Aorta (tissue), 5 donors: ENCODE data around the gene TRRAP. TPM values are rescaled to one million over a fixed set of nuclear protein-coding genes. Genes with fewer than 3 reads are reported as not detected.
A peak's percentile ranks its signal among the peaks of the same experiment; 100 is the strongest.

Source experiments
- ATAC-seq: fragments of 200-7000 bp; cut with Tn5 transposase; one replicate; pipeline ENCODE4 v1.9.1; 2022; ENCODE audit warnings: moderate library complexity; ENCODE audit not compliant: low FRiP score
- DNase-seq, 2 donors: peaks; one replicate each; pipeline ENCODE4 v3.0.0-alpha.2; 2020
- H3K27ac ChIP-seq, 2 donors: one replicate each; pipeline ENCODE4 v1.5.1; 2013; ENCODE audit warnings: low read length in 2 of 2, mild to moderate bottlenecking in 2 of 2, moderate library complexity in 2 of 2, control low read depth in 1 of 2, inconsistent platforms in 1 of 2, low read depth in 1 of 2
- H3K27me3 ChIP-seq, 2 donors: one replicate each; pipeline ENCODE4 v1.6.1; 2013; ENCODE audit warnings: control low read depth in 1 of 2, low read length in 1 of 2, mild to moderate bottlenecking in 1 of 2, moderate library complexity in 1 of 2; ENCODE audit not compliant: insufficient read depth in 2 of 2, control insufficient read depth in 1 of 2
- H3K36me3 ChIP-seq, 2 donors: one replicate each; pipeline ENCODE4 v1.6.1; 2013; ENCODE audit warnings: control low read depth in 1 of 2, low read length in 1 of 2, mild to moderate bottlenecking in 1 of 2; ENCODE audit not compliant: insufficient read depth in 2 of 2, control insufficient read depth in 1 of 2
- H3K4me1 ChIP-seq, 2 donors: one replicate each; pipeline ENCODE4 v1.6.1; 2013; ENCODE audit warnings: low read length in 2 of 2, control low read depth in 1 of 2, mild to moderate bottlenecking in 1 of 2, moderate library complexity in 1 of 2; ENCODE audit not compliant: insufficient read depth in 2 of 2, control insufficient read depth in 1 of 2
- H3K4me3 ChIP-seq, 2 donors: one replicate each; pipeline ENCODE4 v1.5.1; 2013; ENCODE audit warnings: low read length in 2 of 2, control low read depth in 1 of 2, mild to moderate bottlenecking in 1 of 2
- H3K9me3 ChIP-seq: one replicate; pipeline ENCODE4 v1.6.1; 2013; ENCODE audit warnings: mild to moderate bottlenecking, low read length; ENCODE audit not compliant: control insufficient read depth
- WGBS, 2 donors: extraction: QIAGEN DNeasy Blood & Tissue Kit; methylation state at CpG; one replicate each; pipeline ENCODE4 v1.1.7; 2013; 5-methylcytosine and 5-hydroxymethylcytosine counted together
- intact Hi-C, 2 donors: fragments of 100-400 bp; cut with DNase I; formaldehyde crosslinking; loops; one replicate each; pipeline versions ENCODE4 v1.14.2 to v1.15.0; 2022
- polyA plus RNA-seq, 2 donors: library from polyadenylated mRNA; stranded (reverse); fragments of 200-250 nt; gene quantifications; one replicate each; pipeline ENCODE4 v1.2.3, GENCODE V29; 2013
- total RNA-seq, 2 donors: library from RNA; stranded (reverse); fragmentation: NEBNext Ultra II Directional; extraction: Animal tissue kit (Norgen Biotek cat#: 25700); gene quantifications; one replicate each; pipeline ENCODE4 v1.2.1, GENCODE V29; 2021
- donor health status: healthy with polysubstance abuse.
- donor health status: Bipolar disorder and iron deficiency.
- donor health status: DM: no; HTN: no; CAD: no.
- donor health status: DM: no; HTN: no; CAD: no.
- donor health status: DM: yes; HTN: yes; CAD: no.

Gene TRRAP
- total and polyA plus RNA-seq, 4 donors, result 2.4 to 41.9 (median 23.2) TPM

GRCh38 chr7:99021941-99022560 is 143.7 kb downstream of the TRRAP start:
- DNase-seq (peak in 1 of 2 donors; percentile 26), ATAC-seq (no peak)
- no peak overlapping the region for H3K4me3 ChIP-seq
- H3K9me3 ChIP-seq, result no peaks in the 10 kb centered on the region
- intact Hi-C loops, result no loop called here
- peaks cover 0 to 4% of the 10 kb centered on the region in 2 donors for H3K4me1 ChIP-seq
- no peak overlapping the region for H3K27ac ChIP-seq
- H3K27me3 ChIP-seq, result no peaks in the 10 kb centered on the region
- H3K36me3 ChIP-seq, result no peaks in the 10 kb centered on the region
- WGBS, 2 donors, result 69 to 71% methylated on average over 3 of the region's 3 CpGs

DNA sequence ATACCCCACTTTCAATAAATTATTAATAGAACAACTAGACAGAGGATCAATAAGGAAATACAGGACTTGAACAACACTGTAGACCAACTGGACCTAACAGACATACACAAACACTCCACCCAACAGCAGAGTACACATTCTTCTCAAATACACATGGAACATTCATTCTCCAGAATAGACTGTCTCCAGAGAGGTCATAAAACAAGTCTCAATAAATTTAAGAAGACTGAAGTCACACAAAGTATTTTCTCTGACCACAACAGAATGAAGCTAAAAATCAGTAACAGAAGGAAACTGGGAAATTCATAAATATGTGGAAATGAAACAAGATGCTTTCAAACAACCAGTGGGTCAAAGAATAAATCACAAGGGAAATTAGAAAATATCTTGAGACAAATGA is 145.7 kb downstream of the TRRAP start:
- Histone ChIP-seq H3K4me3 (no peak overlapping the region), H3K36me3 (peaks cover 0 to 2% of the 10 kb centered on the region in 2 donors), H3K4me1 (peaks cover 0 to 4% of the 10 kb centered on the region in 2 donors), H3K27me3 (no peaks in the 10 kb centered on the region), H3K27ac (no peak overlapping the region), H3K9me3 (no peaks in the 10 kb centered on the region)
- intact Hi-C loops, result no loop called here
- ATAC-seq, result no peak
- no peak for DNase-seq

DNA sequence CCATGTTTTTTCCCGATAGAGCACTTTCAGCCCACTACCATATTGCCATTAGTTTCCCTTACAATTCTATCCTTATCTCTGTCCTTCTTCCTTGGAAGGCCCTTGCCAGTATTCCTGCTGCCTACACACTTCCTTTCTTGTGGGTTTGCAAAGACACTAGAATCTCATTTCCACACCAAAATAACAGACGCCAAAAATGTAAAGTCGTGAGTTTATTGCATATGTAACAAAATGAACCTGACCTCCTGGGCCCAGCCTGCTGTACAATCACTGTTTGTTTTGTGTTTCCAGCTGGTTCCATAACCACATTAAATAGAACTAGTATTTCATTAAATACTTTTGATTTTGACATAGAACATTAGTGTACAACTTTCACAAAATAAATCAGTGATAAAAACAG is 148.9 kb downstream of the TRRAP start:
- no peak overlapping the region for H3K4me3 ChIP-seq
- peaks cover 0 to 4% of the 10 kb centered on the region in 2 donors for H3K36me3 ChIP-seq
- no peaks in the 10 kb centered on the region for H3K27me3 ChIP-seq
- H3K27ac ChIP-seq, result no peak overlapping the region
- DNase-seq (no peak), ATAC-seq (no peak)
- no peaks in the 10 kb centered on the region for H3K9me3 ChIP-seq
- peaks cover 0 to 4% of the 10 kb centered on the region in 2 donors for H3K4me1 ChIP-seq
- 52 to 56% methylated on average over 3 of the region's 3 CpGs for WGBS, 2 donors
- intact Hi-C loops, result no loop called here

DNA sequence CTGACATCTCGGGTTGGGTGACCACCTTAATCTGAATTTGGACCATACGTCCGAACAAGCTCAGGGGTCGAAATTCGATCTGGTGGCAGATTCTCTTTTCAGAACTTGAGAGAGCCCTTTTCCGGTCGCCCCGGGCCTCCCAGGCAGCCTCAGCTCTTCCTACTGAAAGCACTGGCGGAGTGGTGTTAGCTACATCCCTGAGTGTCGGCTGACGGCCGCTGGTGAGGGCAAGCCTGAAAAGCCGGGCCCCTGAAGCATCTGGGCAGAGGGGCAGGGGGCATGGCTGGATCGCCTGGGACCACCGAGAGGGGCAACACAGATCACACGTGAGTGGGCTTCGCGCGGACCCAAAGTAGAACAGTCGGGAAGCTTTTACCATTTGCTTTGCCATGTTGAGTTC is 149.5 kb downstream of the TRRAP start:
- Histone ChIP-seq H3K9me3 (no peaks in the 10 kb centered on the region), H3K27ac (no peak overlapping the region), H3K4me3 (no peak overlapping the region), H3K36me3 (peaks cover 0 to 4% of the 10 kb centered on the region in 2 donors), H3K27me3 (no peaks in the 10 kb centered on the region), H3K4me1 (peaks cover 0 to 4% of the 10 kb centered on the region in 2 donors)
- intact Hi-C loops, result no loop called here
- 91 to 92% methylated on average over 20 of the region's 20 CpGs for WGBS, 2 donors
- ATAC-seq (no peak), DNase-seq (peak in 1 of 2 donors; percentile 32)

DNA sequence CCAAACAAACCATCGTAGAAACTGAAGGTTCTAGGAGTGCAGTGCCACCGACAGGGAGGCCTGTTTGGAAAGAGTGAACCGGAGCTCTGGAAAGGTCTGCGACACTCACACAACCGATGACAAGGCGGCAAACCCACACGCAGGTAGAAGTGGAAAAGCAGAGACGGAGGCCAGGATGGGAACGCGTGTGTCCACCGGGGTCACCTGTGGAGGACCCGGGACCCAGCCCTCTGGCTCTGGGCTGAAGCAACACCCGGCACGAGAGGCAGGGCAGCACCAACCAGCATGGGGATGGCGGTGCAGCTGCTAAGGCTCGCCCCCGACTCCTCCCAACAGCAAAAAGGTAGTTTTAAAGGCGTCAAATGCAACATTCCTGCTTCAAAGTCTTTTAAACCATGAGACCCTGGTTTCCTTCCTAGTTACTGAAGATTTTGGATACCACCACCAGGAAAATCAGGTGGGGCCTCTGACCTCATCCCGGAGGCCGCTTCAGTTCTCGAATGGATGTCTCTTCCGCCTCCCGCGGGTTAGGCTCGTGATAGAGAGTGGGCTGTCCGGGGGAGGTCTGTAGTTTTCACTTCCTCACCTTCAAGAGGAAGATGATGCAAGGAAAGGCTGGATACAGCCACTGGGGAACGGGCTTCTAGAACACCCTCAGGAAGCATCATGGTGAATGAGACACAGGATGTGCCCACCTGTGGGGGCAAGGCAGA is 150.1 kb downstream of the TRRAP start:
- H3K9me3 ChIP-seq, result no peaks in the 10 kb centered on the region
- no peak for ATAC-seq
- WGBS, 2 donors, result 94 to 95% methylated on average over 27 of the region's 27 CpGs

DNA sequence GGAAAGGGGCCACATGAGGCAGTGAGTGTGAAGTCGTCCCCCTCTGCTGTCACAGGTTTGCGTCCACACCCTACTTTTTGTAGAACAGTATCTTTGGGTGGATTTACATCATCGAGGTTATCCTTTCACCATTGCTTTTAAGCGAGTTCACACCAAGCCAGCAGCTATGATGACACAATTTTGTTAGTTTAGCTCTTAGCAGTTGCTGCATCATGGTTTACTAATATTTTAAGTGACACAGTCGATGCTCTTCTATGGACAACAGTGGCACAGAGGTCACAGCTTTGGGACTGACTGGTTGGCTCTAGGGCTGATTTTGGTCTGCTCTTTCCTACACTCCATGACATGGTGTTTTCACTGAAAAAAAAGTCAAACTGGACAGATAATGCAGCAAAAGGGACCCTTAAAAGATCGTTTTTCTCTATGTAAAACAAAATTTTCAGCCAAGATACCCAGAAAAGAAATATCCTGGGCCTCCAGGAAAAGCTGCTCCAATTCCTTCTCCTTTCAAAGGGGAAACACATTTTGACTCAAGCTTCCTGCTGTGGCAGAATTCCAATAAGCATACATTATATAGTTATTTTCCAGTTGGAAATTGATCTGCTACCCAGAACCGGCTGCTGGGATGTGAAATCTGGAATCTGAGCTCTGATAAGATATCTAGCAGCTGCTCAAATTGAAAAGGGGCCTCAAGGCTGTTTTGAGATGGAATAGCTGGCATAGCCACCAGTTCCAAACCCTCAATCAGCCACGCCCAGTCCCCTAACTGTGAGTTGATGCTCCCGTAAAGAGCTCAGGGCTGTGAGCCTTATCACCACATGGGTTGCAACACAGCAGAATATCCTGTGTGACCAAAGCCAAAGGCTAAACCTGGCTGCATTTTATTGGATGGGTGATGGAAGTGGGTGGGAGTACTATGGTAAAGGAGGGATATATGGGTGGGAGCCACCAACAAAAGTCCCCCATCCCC is 151.4 kb downstream of the TRRAP start:
- Histone ChIP-seq H3K36me3 (peaks cover 0 to 10% of the 10 kb centered on the region in 2 donors), H3K27ac (peak overlapping the region; percentile 47 to 95), H3K4me1 (peaks cover 0 to 4% of the 10 kb centered on the region in 2 donors), H3K4me3 (no peak overlapping the region), H3K9me3 (no peaks in the 10 kb centered on the region), H3K27me3 (no peaks in the 10 kb centered on the region)
- intact Hi-C loops, result loop anchor here in 1 of 2 donors (10.0 kb wide), 1 partner anchor 375 kb away; the partner anchor contains the start of genes BUD31 and PDAP1
- 91% methylated on average over 9 of the region's 9 CpGs for WGBS, 2 donors
- DNase-seq, result peak in 1 of 2 donors; percentile 4
- no peak for ATAC-seq

More for the DNA sequence above, 150.1 kb downstream of the TRRAP start:
- intact Hi-C loops, result no loop called here
- no peak for DNase-seq
- Histone ChIP-seq H3K27me3 (no peaks in the 10 kb centered on the region), H3K4me3 (no peak overlapping the region), H3K4me1 (peaks cover 0 to 4% of the 10 kb centered on the region in 2 donors), H3K27ac (no peak overlapping the region), H3K36me3 (peaks cover 0 to 4% of the 10 kb centered on the region in 2 donors)

DNA sequence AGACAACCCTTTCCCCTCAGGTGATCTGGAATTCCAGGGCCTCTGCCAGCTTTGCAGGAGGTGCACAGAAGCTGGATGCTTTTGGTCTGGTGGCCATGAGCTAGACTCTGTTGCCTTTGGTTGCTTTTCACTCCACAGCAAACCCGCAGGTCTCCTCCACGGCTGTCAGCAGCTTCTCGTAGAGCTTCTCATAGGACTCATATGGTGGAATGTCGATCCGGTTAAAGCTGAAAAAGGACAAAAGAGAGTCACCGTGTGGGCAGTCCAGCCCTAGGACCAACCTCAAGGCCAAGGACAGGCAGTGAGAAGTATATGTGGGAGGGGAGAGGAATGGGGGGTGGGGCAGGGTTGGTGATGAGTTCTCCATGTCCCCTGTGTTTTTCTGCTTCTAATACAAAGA is 152.1 kb downstream of the TRRAP start:
- ATAC-seq, result peak; percentile 6
- peaks cover 0 to 10% of the 10 kb centered on the region in 2 donors for H3K36me3 ChIP-seq
- no peaks in the 10 kb centered on the region for H3K27me3 ChIP-seq
- H3K9me3 ChIP-seq, result no peaks in the 10 kb centered on the region
- peak overlapping the region; percentile 47 to 95 for H3K27ac ChIP-seq
- peak in 1 of 2 donors; percentile 35 for DNase-seq
- intact Hi-C loops, result loop anchor here in 1 of 2 donors (10.0 kb wide), 1 partner anchor 374 kb away; the partner anchor contains the start of genes BUD31 and PDAP1
- 93 to 94% methylated on average over 6 of the region's 6 CpGs for WGBS, 2 donors
- no peak overlapping the region for H3K4me3 ChIP-seq
- peaks cover 0 to 4% of the 10 kb centered on the region in 2 donors for H3K4me1 ChIP-seq

DNA sequence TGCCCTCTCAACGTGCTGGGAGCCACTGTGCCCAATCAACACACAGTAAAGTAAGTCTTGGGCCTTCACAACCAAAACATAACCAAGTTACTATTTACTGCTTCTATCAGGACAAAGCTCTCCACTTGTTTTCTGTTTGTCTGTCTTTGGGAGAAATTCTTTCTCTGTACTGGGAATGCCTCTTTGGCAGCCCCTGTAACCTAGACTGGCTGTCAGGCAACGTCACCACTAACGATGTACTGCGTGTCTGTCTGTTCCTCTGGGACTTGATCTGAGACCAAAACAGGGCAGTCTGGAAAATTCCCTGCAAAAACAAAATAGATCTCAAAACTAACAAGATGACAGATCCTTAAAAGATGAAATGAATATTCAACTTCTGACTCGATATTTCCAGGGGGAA is 152.6 kb downstream of the TRRAP start:
- ATAC-seq (peak; percentile 82), DNase-seq (peak in 1 of 2 donors; percentile 61)
- intact Hi-C loops, result loop anchor here in 1 of 2 donors (10.0 kb wide), 1 partner anchor 374 kb away; the partner anchor contains the start of genes BUD31 and PDAP1
- H3K27me3 ChIP-seq, result no peaks in the 10 kb centered on the region
- peaks cover 0 to 4% of the 10 kb centered on the region in 2 donors for H3K4me1 ChIP-seq
- peak overlapping the region; percentile 47 to 69 for H3K27ac ChIP-seq
- no peak overlapping the region for H3K4me3 ChIP-seq
- no peaks in the 10 kb centered on the region for H3K9me3 ChIP-seq
- H3K36me3 ChIP-seq, result peaks cover 0 to 12% of the 10 kb centered on the region in 2 donors
- WGBS, 2 donors, result 3 to 7% methylated on average over 5 of the region's 5 CpGs
